ENCODE measurements around the gene CDCA8. TPM values are rescaled to one million over a fixed set of nuclear protein-coding genes. Genes with fewer than 3 reads are reported as not detected.

The CDCA8 gene
- total RNA-seq, 1 experiment from 2014 or later, result 57.9 TPM

DNA sequence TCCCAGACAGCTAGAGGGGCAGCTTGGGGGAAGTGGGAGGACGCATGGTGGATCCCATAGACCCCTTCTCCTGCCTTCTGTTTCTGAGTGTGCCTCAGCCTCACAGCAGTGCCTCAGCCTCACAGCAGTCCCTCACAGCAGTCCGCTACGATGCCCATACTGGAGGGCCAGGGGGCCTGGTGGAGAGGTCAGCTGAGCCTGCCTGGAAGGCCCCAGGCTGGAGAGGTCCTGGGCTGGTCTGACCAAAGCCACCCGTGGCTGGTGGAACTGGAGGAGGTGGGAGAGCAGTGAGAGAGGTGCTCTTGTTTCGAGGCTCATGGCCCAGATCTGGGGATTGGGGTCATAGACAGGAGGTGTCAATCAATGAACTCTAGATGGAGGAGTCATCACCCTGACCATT, 41.6 kb upstream of the CDCA8 start:
- H3K27me3 ChIP-seq (ENCODE audit: insufficient read depth, low read depth), result peaks cover 16% of the 10 kb centered on the region
- ChIA-PET CTCF (no interaction called here), POLR2A (ENCODE audit: unreplicated experiment) (no interaction called here)
- intact Hi-C loops (cut with micrococcal nuclease; ENCODE audit: unreplicated experiment), result no loop called here
- H3K9me3 ChIP-seq (ENCODE audit: insufficient read depth, low read depth), result no peaks in the 10 kb centered on the region
- no peak overlapping the region for H3K4me2 ChIP-seq
- no peaks in the 10 kb centered on the region for H4K20me1 ChIP-seq (ENCODE audit: insufficient read depth)
- H2AFZ ChIP-seq, result no peak overlapping the region
- no TSS peak for BruUV-seq (replicated peaks)
- TF ChIP-seq, protein P1, sequence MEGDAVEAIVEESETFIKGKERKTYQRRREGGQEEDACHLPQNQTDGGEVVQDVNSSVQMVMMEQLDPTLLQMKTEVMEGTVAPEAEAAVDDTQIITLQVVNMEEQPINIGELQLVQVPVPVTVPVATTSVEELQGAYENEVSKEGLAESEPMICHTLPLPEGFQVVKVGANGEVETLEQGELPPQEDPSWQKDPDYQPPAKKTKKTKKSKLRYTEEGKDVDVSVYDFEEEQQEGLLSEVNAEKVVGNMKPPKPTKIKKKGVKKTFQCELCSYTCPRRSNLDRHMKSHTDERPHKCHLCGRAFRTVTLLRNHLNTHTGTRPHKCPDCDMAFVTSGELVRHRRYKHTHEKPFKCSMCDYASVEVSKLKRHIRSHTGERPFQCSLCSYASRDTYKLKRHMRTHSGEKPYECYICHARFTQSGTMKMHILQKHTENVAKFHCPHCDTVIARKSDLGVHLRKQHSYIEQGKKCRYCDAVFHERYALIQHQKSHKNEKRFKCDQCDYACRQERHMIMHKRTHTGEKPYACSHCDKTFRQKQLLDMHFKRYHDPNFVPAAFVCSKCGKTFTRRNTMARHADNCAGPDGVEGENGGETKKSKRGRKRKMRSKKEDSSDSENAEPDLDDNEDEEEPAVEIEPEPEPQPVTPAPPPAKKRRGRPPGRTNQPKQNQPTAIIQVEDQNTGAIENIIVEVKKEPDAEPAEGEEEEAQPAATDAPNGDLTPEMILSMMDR (conservative IDR thresholded peaks at IDR 0.05), result no peak
- TF ChIP-seq EZH2 (IDR thresholded peaks at IDR 0.05; ENCODE audit: low read depth), result no peak
- no peak overlapping the region for H3K4me3 ChIP-seq
- no peaks in the 10 kb centered on the region for H3K79me2 ChIP-seq (ENCODE audit: low read depth)
- H3K36me3 ChIP-seq (ENCODE audit: low read depth), result no peaks in the 10 kb centered on the region
- no peaks in the 10 kb centered on the region for H3F3A ChIP-seq (ENCODE audit: insufficient read depth, low read depth)
- no peaks in the 10 kb centered on the region for H3K9me2 ChIP-seq (ENCODE audit: insufficient read depth)
- no peaks in the 10 kb centered on the region for H3K4me1 ChIP-seq (replicated peaks; ENCODE audit: insufficient read depth)
- no peak for DNase-seq
- H3K27ac ChIP-seq, result no peak overlapping the region

DNA sequence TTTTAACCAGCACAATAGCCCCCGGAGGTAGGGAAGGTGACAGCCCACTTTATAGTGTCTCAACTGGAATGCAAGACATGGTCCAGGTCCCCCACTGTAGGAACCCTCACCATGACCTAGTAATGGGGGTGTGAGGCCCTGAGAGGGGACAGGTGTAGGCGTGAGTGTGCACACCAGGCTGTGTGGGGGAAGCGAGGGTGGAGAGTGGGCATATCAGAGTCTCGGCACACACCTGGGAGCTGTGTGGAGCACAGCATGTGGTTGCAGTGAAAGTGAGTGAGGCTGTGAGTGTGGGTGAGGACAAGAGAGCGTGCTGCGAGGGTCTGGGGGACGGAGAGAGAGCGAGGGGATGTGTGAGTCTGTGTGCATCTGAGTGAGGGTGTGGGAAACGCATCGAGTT, 40.5 kb upstream of the CDCA8 start:
- H3K4me3 ChIP-seq, result no peak overlapping the region
- H2AFZ ChIP-seq, result no peak overlapping the region
- no peak overlapping the region for H3K4me2 ChIP-seq
- ChIA-PET POLR2A (ENCODE audit: unreplicated experiment) (no interaction called here), CTCF (no interaction called here)
- intact Hi-C loops (cut with micrococcal nuclease; ENCODE audit: unreplicated experiment), result no loop called here
- no peaks in the 10 kb centered on the region for H4K20me1 ChIP-seq (ENCODE audit: insufficient read depth)
- no peak for TF ChIP-seq EZH2 (IDR thresholded peaks at IDR 0.05; ENCODE audit: low read depth)
- TF ChIP-seq, protein P1 (conservative IDR thresholded peaks at IDR 0.05), result no peak
- no peaks in the 10 kb centered on the region for H3K79me2 ChIP-seq (ENCODE audit: low read depth)
- H3K9me3 ChIP-seq (ENCODE audit: insufficient read depth, low read depth), result no peaks in the 10 kb centered on the region
- no peaks in the 10 kb centered on the region for H3F3A ChIP-seq (ENCODE audit: insufficient read depth, low read depth)
- no peak for DNase-seq
- H3K27me3 ChIP-seq (ENCODE audit: insufficient read depth, low read depth), result peaks cover 14% of the 10 kb centered on the region; the same call in 1 of the 2 replicates
- H3K36me3 ChIP-seq (ENCODE audit: low read depth), result no peaks in the 10 kb centered on the region
- H3K4me1 ChIP-seq (replicated peaks; ENCODE audit: insufficient read depth), result no peaks in the 10 kb centered on the region
- no TSS peak for BruUV-seq (replicated peaks)
- H3K27ac ChIP-seq, result no peak overlapping the region
- no peaks in the 10 kb centered on the region for H3K9me2 ChIP-seq (ENCODE audit: insufficient read depth)

DNA sequence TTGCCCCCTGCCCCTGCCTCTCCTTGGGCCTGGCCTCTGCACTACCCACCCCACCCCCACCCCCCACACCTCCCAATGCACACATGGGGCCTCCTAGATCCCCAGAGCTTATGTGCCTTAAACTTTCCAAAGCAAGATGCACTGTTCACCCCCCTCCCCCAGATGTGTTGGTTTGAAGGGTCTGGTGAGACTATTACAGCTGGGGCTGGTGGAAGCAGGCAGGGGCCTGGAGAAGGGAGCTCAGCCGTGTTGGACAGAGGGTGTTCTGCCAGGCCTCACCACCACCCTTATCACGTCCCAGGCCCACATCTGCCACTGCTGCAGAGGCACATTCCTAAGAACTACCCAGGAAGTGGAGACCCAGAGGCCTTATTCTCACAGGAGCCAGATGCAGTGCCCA, 39.3 kb upstream of the CDCA8 start:
- Histone ChIP-seq H3K4me2 (no peak overlapping the region), H3K79me2 (ENCODE audit: low read depth) (no peaks in the 10 kb centered on the region), H3K36me3 (ENCODE audit: low read depth) (no peaks in the 10 kb centered on the region), H3K4me1 (replicated peaks; ENCODE audit: insufficient read depth) (no peaks in the 10 kb centered on the region), H3K4me3 (no peak overlapping the region), H2AFZ (no peak overlapping the region), H3K9me2 (ENCODE audit: insufficient read depth) (no peaks in the 10 kb centered on the region), H3K9me3 (ENCODE audit: insufficient read depth, low read depth) (no peaks in the 10 kb centered on the region), H4K20me1 (ENCODE audit: insufficient read depth) (no peaks in the 10 kb centered on the region), H3K27ac (no peak overlapping the region), H3K27me3 (ENCODE audit: insufficient read depth, low read depth) (peaks cover 23% of the 10 kb centered on the region), H3F3A (ENCODE audit: insufficient read depth, low read depth) (no peaks in the 10 kb centered on the region)
- CTCF ChIA-PET, result no interaction called here
- TF ChIP-seq EZH2 (IDR thresholded peaks at IDR 0.05; ENCODE audit: low read depth), result no peak
- TF ChIP-seq, protein P1 (conservative IDR thresholded peaks at IDR 0.05), result no peak
- no TSS peak for BruUV-seq (replicated peaks)
- DNase-seq, result no peak
- intact Hi-C loops (cut with micrococcal nuclease; ENCODE audit: unreplicated experiment), result no loop called here
- POLR2A ChIA-PET (ENCODE audit: unreplicated experiment), result interaction anchor here (0.6 kb wide), 1 partner anchor 28 kb away, joined by 35 read pairs; no protein-coding TSS in a partner anchor

All from PC-9 (cell line).